SK-N-SH (cell line): ENCODE results near the gene PTGFR. TPM values are rescaled to one million over a fixed set of nuclear protein-coding genes. Genes with fewer than 3 reads are reported as not detected.

ENCODE experiments used
- CHD2 ChIP-seq: fragments of 150-350 bp; IDR thresholded peaks from 2 replicates; pipeline ENCODE4 v1.6.1; 2018; ENCODE audit warnings: low read length; ENCODE audit not compliant: partially characterized antibody
- ELF1 ChIP-seq: IDR thresholded peaks from 2 replicates; pipeline ENCODE4 v1.4.0; 2012
- FOXM1 ChIP-seq: IDR thresholded peaks from 2 replicates; pipeline ENCODE4 v1.4.0; 2012; ENCODE audit warnings: low read depth, mild to moderate bottlenecking
- GABPA ChIP-seq: IDR thresholded peaks from 2 replicates; pipeline ENCODE4 v1.4.0; 2012; ENCODE audit warnings: low read depth, mild to moderate bottlenecking
- MXI1 ChIP-seq: IDR thresholded peaks from 2 replicates; pipeline ENCODE4 v1.6.1; 2012; ENCODE audit warnings: mild to moderate bottlenecking, low read depth, low read length, improper control_type of control experiment
- NRF1 ChIP-seq: IDR thresholded peaks from 2 replicates; pipeline ENCODE4 v1.6.1; 2012; ENCODE audit warnings: low read depth, mild to moderate bottlenecking, low read length
- RAD21 ChIP-seq: IDR thresholded peaks from 2 replicates; pipeline ENCODE4 v1.6.1; 2012; ENCODE audit warnings: mild to moderate bottlenecking, low read length
- RFX5 ChIP-seq: IDR thresholded peaks from 2 replicates; pipeline ENCODE4 v1.6.1; 2012; ENCODE audit warnings: mild to moderate bottlenecking, improper control_type of control experiment, low read length
- SIN3A ChIP-seq: IDR thresholded peaks from 2 replicates; pipeline ENCODE4 v1.6.1; 2012; ENCODE audit warnings: low read depth, mild to moderate bottlenecking, low read length, moderate library complexity, borderline replicate concordance
- polyA plus RNA-seq, 3 experiments: library from polyadenylated mRNA; depleted of rRNA; stranded (reverse); fragments of >200 nt; gene quantifications; 2 replicates each; pipeline ENCODE4 v1.2.3, GENCODE V29; 2012
- TF ChIP-seq, protein P1 (sequence below): IDR thresholded peaks from 2 replicates; pipeline ENCODE4 v1.6.1; 2012; ENCODE audit warnings: mild to moderate bottlenecking, low read depth, low read length, moderate library complexity
- TF ChIP-seq, protein P2 (sequence below): fragments of 150-350 bp; IDR thresholded peaks from 2 replicates; pipeline ENCODE4 v1.6.1; 2016; ENCODE audit warnings: mild to moderate bottlenecking, low read depth, low read length
- TF ChIP-seq, protein P3 (sequence below): fragments of 200-600 bp; sonication (generic); IDR thresholded peaks from 2 replicates; pipeline ENCODE4 v1.6.1; 2017; ENCODE audit warnings: antibody characterized with exemption, mild to moderate bottlenecking, moderate library complexity
- TF ChIP-seq, protein P4 (sequence below): IDR thresholded peaks from 2 replicates; pipeline ENCODE4 v1.4.0; 2012; ENCODE audit warnings: low read depth
- TF ChIP-seq, protein P5 (sequence below): fragments of 150-350 bp; IDR thresholded peaks from 2 replicates; pipeline ENCODE4 v1.6.1; 2017; ENCODE audit warnings: antibody characterized with exemption, low read length, low read depth, borderline replicate concordance
- TF ChIP-seq, protein P6 (sequence below): IDR thresholded peaks from 2 replicates; pipeline ENCODE4 v1.4.0; 2012; ENCODE audit warnings: low read depth, borderline replicate concordance

The PTGFR gene
- polyA plus RNA-seq, 1 of the 3 experiments (the other 2 are of a cell fraction), result 2.2 TPM

DNA sequence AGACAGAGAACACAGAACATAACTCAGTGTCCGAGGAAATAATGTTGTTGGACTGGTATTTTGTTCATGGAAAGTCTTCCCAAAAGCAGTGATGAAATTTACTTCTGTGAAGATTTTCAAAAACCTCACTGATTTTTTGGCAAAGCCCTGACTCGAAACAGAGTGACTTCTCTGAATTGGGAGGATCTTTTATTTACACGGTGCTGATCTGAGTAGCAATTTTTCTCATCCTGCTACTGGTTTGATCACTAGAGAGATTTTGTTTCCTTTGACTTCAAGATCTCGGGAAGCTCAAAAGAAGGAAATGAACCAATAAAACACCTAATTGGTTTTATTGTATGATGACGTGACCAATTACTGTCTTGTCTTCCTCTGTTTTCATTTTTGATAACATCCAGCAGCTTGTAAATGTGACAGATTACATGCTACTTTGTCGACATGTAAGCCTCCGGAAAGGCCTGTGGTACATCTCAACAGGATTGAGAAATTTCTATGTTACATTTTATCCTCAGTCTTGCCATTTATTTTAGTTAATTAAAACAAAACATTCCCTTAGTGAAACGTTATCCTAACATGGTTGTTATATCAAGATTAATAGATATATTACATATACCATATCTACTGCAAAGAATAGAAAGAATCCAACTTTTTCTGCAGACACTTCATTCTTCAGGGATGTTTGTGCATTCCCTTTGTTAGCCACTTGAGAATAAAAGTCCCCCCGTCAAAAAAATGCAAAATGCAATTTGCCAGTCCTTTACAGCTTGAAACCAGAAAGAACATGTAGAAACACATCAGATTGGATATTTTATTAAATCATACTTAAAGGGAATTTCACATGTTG is 86.7 kb downstream of the PTGFR start (continued):
- TF ChIP-seq, protein P1, sequence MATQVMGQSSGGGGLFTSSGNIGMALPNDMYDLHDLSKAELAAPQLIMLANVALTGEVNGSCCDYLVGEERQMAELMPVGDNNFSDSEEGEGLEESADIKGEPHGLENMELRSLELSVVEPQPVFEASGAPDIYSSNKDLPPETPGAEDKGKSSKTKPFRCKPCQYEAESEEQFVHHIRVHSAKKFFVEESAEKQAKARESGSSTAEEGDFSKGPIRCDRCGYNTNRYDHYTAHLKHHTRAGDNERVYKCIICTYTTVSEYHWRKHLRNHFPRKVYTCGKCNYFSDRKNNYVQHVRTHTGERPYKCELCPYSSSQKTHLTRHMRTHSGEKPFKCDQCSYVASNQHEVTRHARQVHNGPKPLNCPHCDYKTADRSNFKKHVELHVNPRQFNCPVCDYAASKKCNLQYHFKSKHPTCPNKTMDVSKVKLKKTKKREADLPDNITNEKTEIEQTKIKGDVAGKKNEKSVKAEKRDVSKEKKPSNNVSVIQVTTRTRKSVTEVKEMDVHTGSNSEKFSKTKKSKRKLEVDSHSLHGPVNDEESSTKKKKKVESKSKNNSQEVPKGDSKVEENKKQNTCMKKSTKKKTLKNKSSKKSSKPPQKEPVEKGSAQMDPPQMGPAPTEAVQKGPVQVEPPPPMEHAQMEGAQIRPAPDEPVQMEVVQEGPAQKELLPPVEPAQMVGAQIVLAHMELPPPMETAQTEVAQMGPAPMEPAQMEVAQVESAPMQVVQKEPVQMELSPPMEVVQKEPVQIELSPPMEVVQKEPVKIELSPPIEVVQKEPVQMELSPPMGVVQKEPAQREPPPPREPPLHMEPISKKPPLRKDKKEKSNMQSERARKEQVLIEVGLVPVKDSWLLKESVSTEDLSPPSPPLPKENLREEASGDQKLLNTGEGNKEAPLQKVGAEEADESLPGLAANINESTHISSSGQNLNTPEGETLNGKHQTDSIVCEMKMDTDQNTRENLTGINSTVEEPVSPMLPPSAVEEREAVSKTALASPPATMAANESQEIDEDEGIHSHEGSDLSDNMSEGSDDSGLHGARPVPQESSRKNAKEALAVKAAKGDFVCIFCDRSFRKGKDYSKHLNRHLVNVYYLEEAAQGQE, result no peak
- TF ChIP-seq RAD21, result no peak
- no peak for TF ChIP-seq FOXM1
- TF ChIP-seq, protein P2, sequence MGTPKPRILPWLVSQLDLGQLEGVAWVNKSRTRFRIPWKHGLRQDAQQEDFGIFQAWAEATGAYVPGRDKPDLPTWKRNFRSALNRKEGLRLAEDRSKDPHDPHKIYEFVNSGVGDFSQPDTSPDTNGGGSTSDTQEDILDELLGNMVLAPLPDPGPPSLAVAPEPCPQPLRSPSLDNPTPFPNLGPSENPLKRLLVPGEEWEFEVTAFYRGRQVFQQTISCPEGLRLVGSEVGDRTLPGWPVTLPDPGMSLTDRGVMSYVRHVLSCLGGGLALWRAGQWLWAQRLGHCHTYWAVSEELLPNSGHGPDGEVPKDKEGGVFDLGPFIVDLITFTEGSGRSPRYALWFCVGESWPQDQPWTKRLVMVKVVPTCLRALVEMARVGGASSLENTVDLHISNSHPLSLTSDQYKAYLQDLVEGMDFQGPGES, result no peak
- TF ChIP-seq MXI1, result peak; percentile 46; the same call in 1 of the 2 replicates
- TF ChIP-seq, protein P3, sequence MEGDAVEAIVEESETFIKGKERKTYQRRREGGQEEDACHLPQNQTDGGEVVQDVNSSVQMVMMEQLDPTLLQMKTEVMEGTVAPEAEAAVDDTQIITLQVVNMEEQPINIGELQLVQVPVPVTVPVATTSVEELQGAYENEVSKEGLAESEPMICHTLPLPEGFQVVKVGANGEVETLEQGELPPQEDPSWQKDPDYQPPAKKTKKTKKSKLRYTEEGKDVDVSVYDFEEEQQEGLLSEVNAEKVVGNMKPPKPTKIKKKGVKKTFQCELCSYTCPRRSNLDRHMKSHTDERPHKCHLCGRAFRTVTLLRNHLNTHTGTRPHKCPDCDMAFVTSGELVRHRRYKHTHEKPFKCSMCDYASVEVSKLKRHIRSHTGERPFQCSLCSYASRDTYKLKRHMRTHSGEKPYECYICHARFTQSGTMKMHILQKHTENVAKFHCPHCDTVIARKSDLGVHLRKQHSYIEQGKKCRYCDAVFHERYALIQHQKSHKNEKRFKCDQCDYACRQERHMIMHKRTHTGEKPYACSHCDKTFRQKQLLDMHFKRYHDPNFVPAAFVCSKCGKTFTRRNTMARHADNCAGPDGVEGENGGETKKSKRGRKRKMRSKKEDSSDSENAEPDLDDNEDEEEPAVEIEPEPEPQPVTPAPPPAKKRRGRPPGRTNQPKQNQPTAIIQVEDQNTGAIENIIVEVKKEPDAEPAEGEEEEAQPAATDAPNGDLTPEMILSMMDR, result 0 out of 2 replicates have a peak, but pooled peaks have one; percentile 6
- no peak for TF ChIP-seq ELF1
- TF ChIP-seq RFX5, result 0 out of 2 replicates have a peak, but pooled peaks have one; percentile 36
- TF ChIP-seq NRF1, result no peak
- TF ChIP-seq GABPA, result no peak
- TF ChIP-seq, protein P4, sequence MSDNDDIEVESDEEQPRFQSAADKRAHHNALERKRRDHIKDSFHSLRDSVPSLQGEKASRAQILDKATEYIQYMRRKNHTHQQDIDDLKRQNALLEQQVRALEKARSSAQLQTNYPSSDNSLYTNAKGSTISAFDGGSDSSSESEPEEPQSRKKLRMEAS, result no peak
- TF ChIP-seq, protein P5, sequence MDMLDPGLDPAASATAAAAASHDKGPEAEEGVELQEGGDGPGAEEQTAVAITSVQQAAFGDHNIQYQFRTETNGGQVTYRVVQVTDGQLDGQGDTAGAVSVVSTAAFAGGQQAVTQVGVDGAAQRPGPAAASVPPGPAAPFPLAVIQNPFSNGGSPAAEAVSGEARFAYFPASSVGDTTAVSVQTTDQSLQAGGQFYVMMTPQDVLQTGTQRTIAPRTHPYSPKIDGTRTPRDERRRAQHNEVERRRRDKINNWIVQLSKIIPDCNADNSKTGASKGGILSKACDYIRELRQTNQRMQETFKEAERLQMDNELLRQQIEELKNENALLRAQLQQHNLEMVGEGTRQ, result no peak
- TF ChIP-seq, protein P6, sequence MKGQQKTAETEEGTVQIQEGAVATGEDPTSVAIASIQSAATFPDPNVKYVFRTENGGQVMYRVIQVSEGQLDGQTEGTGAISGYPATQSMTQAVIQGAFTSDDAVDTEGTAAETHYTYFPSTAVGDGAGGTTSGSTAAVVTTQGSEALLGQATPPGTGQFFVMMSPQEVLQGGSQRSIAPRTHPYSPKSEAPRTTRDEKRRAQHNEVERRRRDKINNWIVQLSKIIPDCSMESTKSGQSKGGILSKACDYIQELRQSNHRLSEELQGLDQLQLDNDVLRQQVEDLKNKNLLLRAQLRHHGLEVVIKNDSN, result no peak
- TF ChIP-seq CHD2, result no peak
- no peak for TF ChIP-seq SIN3A
